CD4-positive, alpha-beta T cell treated with Interferon alpha-2 for 1 hour (primary cell): ENCODE results near the gene CDK5RAP1.
A peak's percentile ranks its signal among the peaks of the same experiment; 100 is the strongest.

Experiments used
- DNase-seq, 2 donors: peaks; one replicate each; pipeline ENCODE4 v3.0.0-alpha.2; 2020 to 2022

Gene CDK5RAP1

DNA sequence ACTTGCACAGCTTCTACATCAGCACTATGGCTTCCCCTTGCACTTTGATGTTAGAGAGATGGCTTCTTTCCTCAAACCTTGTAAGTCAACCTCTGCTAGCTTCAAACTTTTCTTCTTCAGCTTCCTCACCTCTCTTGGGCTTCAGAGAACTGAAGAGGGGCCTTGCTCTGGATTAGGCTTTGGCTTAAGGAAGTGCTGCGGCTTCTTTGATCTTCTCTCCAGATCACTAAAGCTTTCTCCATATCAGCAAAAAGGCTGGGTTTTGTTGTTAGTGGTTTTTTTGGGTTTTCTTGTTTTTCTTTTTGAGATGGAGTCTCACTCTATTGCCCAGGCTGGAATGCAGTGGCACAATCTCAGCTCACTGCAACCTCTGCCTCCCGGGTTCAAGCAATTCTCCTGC is 24.0 kb downstream of the CDK5RAP1 start:
- peak in 1 of 2 donors; percentile 12 for DNase-seq

DNA sequence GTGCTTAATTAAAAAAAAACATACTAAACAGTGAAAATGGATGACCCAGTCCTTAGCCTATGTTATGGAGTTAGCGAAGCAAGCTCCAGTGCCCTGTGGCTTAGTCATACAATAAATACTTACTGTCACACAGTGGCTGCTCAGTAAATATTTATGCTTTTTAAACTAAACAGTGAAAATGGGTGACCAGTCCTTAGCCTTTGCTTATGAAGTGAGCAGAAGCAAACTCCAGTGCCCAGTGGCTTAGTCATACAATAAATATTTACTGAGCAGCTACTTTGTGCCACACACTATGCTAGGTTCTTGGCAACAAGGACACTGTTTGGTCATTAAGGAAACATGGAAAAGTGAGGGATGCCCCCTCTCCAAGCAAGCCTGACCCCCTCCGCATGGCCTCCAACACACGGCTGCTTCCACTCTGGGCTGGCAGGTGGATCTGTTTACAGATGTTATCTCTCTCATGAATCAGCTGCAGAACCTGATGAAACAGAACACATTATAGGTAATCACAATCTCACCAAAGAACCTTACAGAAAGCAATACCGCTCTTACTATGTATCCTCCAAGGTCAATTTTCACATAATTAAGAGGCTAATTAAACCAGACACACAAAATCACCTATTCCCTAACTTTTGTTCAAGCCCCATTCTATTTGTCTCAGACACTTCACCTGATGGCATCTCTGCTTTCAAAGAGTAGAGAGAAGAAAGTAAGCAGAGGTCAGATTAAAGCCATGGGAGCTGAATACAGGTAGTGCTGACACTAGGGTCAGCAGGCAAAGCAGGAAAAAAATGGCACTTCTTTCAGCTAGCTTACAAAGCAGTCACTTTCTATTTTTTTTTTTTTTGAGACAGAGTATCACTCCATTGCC is 27.3 kb downstream of the CDK5RAP1 start:
- DNase-seq, result no peak

DNA sequence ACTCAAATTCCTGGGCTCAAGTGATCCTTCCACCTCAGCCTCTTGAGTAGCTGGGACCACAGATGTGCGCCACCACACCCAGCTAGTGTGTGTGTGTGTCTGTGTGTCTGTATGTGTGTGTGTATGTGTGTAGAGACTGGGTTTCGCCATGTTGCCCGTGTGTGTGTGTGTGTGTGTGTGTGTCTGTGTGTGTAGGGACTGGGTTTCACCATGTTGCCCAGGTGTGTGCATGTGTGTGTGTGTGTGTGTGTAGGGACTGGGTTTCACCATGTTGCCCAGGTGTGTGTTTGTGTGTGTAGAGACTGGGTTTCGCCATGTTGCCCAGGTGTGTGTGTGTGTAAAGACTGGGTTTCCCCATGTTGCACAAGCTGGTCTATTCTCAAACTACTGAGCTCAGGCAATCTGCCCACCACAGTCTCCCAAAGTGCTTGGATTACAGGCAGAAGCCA is 28.3 kb downstream of the CDK5RAP1 start:
- no peak for DNase-seq

DNA sequence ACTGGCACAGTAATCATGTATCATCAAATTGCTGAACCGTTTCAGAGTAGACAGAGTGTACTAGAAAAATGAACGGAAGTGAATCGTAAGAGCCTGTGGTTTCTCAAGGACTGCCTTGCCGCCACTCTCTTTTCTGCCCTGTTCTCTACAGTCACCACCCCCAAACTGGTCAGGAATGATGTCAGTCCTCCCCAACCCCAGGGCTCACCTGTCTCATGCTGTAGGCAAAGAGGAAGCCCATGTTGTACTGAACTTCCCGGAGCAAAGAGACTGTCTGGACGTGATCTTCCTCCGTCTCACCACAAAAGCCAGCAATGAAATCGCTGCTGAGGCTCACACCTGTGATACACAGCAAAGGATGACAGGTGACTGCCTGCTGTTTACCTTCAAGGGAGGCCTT is 31.0 kb downstream of the CDK5RAP1 start:
- peak; percentile 81 to 88 for DNase-seq

DNA sequence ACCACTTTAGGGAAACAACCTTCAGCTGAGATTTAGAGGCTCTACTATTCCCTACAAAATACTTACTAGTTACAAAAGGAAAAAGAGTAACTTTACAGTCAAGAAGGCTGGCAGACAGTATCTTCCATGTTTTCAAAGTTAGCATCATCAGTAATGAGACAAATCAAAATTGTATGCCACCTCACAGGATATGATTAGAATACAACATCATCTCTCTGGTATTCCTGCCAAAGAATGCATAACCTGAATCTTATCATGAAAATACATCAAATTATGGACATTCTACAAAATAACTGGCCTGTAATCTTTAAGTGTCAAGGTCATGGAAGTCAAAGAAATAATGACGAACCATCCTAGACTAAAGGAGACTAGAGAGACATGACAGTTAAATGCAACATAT is 38.4 kb downstream of the CDK5RAP1 start:
- DNase-seq, result no peak

DNA sequence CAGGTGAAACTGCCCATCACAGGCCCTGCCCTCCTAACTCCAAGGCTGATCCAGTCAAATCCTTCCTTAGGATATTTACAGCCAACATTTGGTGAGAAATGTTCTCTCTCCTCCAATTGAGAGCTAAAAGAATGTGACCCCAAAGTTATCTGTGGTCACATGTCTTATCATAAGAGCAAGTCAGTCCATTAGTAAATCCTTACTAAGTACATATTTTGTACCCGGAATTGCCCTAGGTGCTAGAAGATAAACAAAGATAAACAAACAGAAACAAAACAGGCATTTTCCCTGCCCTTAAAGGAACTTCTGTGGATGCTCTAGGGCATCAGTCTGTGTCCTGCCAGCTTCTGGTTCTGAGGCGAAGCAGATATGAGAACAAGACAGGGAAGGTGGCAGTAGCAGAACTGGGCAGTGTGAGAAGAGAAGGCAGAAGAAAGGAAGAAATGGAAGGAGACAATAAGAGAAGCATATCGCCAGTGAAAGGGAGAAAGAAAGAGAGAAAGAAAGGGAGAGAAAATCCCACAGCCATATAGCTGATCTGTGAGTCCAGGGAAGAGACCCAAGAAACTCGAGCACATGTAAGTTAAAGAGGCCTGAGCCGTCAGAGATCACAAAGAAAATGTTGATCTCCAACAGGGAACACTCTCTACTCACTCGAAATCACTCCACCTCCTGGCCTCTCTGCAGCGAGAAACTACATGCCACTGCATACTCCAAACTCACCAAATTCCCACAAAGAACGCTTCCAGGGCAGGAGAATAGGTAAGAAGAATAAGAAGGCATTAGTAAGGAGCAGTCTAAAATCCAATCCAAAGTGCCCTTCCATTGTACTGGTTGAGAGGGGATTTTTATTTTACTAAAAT is 41.7 kb downstream of the CDK5RAP1 start:
- DNase-seq, result no peak

DNA sequence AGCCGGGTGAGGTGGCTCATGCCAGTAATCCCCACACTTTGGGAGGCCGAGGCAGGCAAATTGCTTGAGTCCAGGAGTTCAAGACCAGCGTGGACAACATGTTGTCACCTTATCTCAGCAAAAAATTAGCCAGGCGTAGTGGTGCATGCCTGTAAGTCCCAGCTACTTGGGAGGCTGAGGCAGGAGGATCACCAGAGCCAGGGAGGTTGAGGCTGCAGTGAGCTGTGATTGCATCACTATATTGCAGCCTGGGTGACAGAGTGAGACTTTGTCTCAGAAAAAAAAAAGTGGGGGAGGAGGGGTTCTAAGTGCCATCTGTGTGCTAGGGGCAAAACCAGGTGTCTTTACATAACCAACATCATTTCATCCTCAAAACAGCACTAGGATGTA is 48.3 kb downstream of the CDK5RAP1 start:
- no peak for DNase-seq

DNA sequence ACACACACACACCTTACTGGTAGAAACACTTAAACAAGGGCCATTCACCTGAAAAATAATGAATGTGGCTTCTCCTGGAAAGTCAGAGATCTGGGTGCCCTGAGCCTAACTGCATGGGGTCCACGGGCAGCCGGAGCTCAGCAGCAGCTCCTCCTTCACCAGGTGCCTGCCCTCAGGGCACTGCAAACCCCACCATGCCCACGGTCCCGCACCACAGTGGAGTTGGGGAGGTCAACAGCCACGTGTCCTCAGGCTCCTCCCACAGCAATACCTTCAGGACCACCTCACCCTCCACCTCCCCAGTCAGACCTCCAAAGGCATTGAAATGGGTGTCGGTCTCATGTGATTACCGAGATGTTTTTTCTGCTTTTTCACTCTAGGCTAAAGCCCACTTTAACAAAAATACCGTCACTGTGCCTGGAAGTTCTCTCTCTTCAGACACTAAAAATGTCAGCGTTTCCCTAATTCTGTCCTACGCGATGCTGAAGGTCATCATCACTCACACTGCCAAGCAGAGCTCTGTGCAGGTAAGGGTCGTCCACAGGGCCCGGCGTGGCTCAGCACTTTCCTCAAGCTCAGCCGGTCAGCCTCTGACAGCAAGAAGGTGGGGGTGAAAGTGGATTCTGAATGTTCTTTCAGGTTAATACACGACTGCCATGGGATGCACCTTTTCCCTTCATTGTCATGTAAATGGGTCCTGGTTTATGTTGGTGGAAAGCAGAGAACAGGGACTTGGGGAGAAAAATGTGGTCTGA is 48.9 kb downstream of the CDK5RAP1 start:
- no peak for DNase-seq

DNA sequence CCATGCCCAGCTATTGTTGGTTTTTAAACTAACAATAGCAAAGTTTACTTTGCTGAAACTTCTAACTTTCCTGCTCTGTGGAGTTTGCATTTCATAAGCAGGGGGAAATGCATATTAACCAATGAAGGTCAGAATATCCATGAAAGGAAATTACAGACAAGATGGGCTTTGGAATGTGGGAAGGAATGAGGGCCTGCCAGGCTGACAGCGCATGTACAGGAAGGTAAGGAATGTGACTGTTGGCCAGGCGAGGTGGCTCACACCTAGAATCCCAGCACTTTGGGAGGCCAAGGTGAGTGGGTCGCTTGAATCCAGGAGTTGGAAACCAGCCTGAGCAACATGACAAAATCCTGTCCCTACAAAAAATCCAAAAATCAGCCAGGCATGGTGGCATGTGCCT is 49.6 kb downstream of the CDK5RAP1 start:
- DNase-seq, result no peak

DNA sequence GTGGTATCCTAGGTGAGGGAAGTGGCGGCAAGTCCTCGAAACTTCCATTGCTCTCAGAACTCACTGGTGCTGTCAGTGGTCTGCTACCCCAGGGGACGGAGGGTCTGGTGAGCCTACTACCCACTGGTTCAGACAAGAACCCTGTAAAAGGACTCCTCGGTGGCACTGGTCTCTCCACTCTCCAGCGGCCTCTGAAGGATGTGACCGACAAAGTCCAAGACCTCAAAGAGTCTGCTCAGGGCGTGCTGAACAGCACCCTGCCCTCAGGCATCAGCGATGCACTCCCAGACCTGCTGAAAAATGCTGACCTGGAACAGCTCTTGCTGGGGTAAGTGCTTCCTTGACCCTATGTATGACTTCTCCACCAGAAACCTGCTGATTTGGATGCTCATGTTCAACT is 51.8 kb downstream of the CDK5RAP1 start:
- DNase-seq, result no peak

DNA sequence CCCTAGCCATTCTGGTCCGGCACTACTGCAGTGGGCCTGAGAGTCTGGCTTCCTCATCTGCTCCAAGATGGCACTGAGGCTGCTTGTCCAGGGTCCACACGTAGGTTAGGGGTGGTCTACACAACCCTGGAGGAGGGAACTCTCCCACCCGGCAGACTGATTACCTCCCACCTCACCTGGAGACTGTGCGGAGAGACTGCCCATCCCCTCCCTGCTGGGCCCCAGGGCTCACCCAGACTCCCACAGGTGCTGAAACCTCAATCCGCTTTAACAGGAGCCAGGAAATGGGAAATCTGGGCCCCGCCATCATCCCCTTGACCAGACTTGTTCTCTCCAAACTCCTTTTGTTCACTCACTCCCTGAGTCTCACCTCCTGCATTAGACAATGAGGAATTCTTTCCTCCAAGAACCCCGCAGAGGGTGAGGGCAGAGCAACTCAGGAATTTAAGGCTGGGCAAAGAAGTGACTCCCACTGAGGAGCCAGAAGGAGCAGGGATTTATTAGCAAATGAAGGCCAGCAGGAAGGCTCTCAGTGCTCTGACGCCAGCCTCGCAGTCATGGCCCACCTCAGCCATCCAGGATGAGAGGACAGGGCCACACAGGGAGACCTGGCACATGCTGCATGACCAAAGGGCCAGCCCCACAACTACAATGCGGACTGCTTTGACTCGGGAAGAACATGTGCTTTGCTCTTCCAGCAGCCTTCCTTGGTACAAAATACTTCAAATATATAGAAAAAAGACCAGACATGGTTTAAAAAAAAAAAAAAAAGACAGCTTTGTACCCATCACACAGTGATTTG is 53.0 kb downstream of the CDK5RAP1 start:
- DNase-seq, result no peak

DNA sequence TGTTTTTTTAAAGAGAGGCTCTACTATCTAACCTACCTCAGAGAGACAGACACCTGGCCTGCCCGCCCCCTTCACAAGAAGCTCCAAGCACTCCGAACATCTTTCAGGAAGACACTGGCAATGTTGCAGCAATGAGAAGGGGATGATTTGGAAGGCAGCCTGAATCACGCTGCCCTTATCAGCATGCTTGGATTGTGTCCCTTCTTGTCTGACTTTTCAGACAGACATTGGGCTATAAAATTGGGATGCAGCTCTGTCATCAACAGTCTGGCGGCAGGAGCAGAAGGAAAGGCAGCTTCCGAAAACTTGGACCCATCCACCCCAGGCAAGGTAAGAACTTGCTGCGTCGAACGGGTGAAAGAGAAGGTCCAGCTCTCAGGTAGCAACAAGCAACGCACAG is 56.0 kb downstream of the CDK5RAP1 start:
- no peak for DNase-seq

DNA sequence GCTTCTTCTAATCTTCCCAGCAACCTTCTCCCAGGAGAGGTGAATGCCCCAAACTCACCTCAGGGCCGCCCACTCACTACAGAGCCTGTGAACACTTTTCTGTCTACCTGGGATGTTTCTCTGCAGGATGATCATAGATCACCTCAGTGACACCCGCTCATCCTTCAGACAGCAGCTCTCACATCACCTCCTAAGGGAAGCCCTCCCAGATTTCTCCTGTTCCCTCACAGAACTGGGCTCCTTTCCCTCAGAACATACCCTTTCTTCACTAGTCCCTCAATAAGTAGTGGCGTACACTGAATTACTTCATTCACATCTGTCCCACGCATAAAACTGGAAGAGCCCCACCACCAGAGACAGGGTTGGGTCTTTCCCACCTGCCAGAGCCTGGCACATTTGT is 57.8 kb downstream of the CDK5RAP1 start:
- DNase-seq, result no peak

DNA sequence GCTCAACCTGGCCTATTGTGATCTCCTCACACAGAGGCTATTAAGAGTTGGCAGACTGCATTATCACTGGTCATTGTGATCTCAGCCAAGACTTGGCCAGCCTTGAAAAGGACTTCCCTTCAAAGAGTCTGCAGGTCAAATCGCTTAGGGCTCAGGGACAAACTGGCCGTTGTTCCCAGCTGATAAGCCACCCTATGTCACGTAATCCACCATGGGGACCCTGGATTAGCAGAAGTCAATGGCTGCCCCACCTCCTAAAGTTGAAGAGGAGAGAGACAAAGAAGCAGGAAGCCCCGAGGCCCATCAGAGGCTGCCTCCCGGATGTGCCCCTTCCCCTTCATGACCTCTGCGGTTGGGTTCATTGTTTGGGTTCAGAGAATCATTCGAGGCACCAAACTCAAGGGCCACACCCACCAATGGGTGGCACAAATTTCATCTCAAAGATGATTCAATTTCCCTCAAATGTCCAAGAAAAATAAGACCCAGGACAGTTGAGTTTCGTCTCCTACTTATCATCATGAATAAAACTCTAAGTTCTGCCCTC is 61.7 kb downstream of the CDK5RAP1 start:
- DNase-seq, result no peak

DNA sequence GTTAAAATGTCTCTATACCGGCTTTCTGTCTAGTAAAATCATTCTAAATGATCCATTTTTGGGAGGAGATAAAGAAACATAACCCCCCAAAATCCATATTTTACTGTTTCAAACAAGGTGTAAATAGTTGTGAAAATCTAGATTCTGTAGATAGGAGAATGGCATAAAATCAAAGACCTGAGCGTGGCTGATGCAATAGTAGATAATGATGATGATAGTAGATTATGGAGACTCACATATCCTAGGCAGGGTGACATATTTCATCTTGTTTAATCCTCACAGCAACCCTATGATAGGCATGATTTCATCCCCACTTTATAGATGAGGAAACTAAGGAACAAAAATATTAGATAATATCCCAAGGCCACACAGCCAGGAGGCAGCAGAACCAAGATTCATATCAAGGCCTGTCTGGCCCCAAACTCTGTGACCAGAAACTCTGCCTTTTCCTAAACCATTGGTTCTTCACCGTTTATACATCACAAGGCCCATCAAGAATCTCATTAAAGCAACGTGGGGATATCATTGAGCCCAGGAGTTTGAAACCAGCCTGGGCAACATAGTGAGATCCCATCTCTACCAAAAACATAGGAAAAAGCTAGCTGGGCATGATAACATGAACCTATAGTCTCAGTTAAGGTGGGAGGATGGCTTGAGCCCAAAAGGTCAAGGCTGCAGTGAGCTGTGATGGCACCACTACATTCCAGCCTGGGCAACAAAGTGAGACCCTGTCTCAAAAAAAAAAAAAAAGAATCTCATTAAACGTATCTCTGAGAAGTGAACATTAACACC is 62.7 kb downstream of the CDK5RAP1 start:
- DNase-seq, result no peak

DNA sequence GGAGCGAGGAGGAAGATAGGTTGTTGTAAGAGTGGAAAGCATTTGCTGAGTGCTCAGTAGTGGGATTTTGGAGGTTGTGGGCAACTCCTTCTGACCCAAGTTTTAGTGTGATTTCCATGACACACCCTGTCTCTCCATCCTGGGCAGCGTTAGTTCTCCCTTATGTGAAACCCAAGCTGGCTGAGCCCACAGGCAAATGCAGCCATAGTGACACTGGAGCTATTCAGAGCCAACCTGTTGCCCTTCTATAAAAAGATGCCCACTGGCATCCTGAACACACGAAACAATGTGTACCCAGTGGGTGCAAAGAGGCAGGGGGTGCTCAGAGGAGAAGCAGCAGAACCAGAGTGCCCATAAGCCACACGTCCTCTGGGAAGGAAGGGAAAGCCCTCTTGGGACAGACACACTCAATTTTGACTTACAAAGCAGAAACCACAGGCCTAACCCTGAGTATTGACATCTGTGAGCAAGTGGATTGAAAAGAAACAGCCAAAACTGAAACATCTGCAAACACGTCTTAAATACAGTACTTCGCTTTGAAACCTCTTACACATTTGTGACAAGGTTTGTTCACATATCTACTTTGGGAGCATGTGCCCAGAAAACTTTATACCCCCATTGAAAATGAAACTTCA is 63.7 kb downstream of the CDK5RAP1 start:
- DNase-seq, result no peak

DNA sequence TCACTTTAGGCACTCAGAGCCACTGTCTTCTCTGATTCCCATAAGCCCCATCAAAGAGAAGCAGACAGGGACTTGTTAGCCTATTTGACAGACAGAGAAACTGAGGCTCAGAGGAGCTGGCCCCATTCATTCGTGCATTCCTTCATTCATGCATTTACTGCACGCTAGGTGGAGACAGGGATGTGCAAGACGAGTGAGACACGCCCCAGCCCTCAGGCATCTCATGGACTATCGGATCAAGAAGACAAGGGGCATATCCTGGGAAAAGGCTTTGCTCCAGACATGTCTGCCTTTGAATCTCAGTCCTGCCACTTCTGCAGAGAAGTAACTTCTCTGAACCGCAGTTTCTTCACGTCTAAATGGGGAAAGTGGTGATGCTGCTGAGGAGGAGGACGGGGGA is 64.2 kb downstream of the CDK5RAP1 start:
- no peak for DNase-seq

DNA sequence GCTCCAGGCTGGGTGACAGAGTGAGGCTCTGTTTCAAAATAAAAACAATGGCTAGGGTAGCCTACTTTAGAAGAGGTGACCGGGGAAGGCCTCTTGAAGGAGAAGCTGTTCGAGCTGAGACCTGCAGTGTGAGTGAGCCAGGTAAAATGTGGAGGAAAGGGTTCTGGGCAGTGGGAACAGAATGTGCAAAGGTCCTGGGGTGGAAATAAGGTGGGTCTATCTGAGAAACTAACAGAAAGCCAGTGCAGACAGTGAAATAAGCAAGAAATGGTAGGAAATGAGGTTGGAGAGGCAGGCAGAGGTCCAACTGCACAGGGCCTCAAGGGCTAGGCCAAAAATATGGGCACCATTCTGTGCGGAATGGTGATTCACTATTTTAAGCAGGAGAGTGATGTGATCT is 64.9 kb downstream of the CDK5RAP1 start:
- DNase-seq, result no peak

DNA sequence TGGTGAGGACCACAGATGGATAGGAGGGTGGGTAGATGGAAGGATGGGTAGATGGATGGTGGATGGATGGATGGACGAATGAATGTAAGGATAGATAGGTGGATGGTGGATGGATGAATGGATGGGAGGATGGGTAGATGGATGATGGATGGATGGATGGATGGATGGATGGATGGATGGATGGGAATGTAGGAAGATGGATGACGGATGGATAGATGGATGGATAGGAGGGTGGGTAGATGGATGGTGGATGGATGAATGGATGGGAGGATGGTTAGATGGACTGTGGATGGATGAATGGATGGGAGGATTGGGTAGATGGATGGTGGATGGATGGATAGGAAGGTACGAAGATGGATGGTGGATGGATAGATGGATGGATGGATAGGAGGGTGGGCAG is 67.2 kb downstream of the CDK5RAP1 start:
- no peak for DNase-seq

DNA sequence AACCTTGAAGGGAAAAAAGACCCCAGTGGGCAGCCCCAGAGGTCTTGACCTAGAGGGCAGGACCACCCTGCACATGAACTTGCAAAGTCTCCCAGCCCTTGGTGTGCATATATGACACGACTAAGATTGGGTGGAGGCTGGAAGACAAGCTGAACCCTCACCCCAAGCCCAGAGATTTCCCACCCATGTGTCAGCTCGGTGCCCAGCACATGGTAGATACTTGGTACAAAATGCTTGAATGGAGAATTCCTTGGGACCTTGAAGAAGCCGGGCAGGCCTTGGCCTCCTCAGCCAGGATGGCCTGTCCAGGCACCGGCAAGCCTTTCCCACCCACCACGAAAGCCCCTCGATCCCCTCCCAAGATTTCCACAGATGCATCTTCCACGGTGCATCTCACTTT is 67.7 kb downstream of the CDK5RAP1 start:
- no peak for DNase-seq
